HepG2 (cell line): Measurements from ENCODE around the gene CDC42BPG. TPM values are rescaled to one million over a fixed set of nuclear protein-coding genes. Genes with fewer than 3 reads are reported as not detected.
A peak's percentile ranks its signal among the peaks of the same experiment; 100 is the strongest.

ENCODE experiments used
- ATAC-seq: fragments of 200-7000 bp; cut with Tn5 transposase; 3 replicates; pipeline ENCODE4 v1.9.1; 2020; ENCODE audit warnings: mild to moderate bottlenecking, moderate library complexity
- BruUV-seq: library from RNA; stranded (reverse); fragments of 400-500 nt; replicated peaks from 2 replicates; lab custom pipeline; 2021; lab: Mats Ljungman, UMichigan
- CTCF ChIA-PET: fragments of 300-600 bp; formaldehyde crosslinking; extraction: SDS; loops from one replicate; lab custom pipeline; 2021; ENCODE audit warnings: low total read pairs, inconsistent platforms, low intra/inter-chr PET ratio; lab: Yijun Ruan, JAX
- POLR2A ChIA-PET: fragments of 350-600 bp; sonication (Branson Sonifier 250); formaldehyde crosslinking; loops from one replicate; lab custom pipeline; 2020; ENCODE audit warnings: antibody characterized with exemption, inconsistent platforms; lab: Yijun Ruan, JAX
- DNase-seq: peaks from one replicate; pipeline ENCODE4 v3.0.0-alpha.2; 2015; ENCODE audit warnings: low spot score
- FAIRE-seq: peaks from 3 replicates; lab custom pipeline; 2011; peaks lifted over from hg19 to GRCh38; lab: Jason Lieb, UNC
- H2AFZ ChIP-seq: one replicate; pipeline ENCODE4 v1.6.1; 2011; ENCODE audit warnings: low read length, inconsistent platforms
- H3K27ac ChIP-seq: fragments of 300-600 bp; 3 replicates; pipeline ENCODE4 v1.8.0; 2011; ENCODE audit warnings: mixed run types, mild to moderate bottlenecking, mixed read lengths, low read length, inconsistent platforms; ENCODE audit not compliant: insufficient read depth; ENCODE audit errors: extremely low read length
- H3K27me3 ChIP-seq, 2 experiments: fragments of 200-600 bp in 1 of 2; 2 replicates in 1 of 2; 3 replicates in 1 of 2; pipeline versions ENCODE4 v1.6.0 to v1.8.0; 2011; ENCODE audit warnings: low read length in 2 of 2, mild to moderate bottlenecking in 2 of 2, moderate library complexity in 2 of 2, inconsistent platforms in 1 of 2; ENCODE audit not compliant: insufficient read depth in 2 of 2, control insufficient read depth in 1 of 2
- H3K36me3 ChIP-seq, 2 experiments: fragments of 200-600 bp in 1 of 2; replicated peaks in 1 of 2; 2 replicates in 1 of 2; 3 replicates in 1 of 2; pipeline versions ENCODE4 v1.5.1 to v1.8.0; 2011; ENCODE audit warnings: low read length in 2 of 2, inconsistent platforms in 1 of 2; ENCODE audit not compliant: insufficient read depth in 2 of 2, control insufficient read depth in 1 of 2
- H3K4me1 ChIP-seq: 2 replicates; pipeline ENCODE4 v1.5.1; 2012; ENCODE audit warnings: low read length, inconsistent platforms; ENCODE audit not compliant: insufficient read depth
- H3K4me2 ChIP-seq: 2 replicates; pipeline ENCODE4 v1.6.0; 2011; ENCODE audit warnings: low read depth, low read length, inconsistent platforms
- H3K4me3 ChIP-seq, 3 experiments: fragments of 200-600 bp in 1 of 3; sonication (generic), shearing (Covaris generic) in 1 of 3; replicated peaks in 1 of 3; 2 replicates each; pipeline ENCODE4 v1.5.1; 2011 to 2016; ENCODE audit warnings: low read length in 3 of 3, inconsistent platforms in 2 of 3, low read depth in 2 of 3, mild to moderate bottlenecking in 2 of 3, control low read depth in 1 of 3, mixed read lengths in 1 of 3; ENCODE audit not compliant: insufficient read depth in 1 of 3
- H3K79me2 ChIP-seq: one replicate; pipeline ENCODE4 v1.6.1; 2011; ENCODE audit warnings: low read length, inconsistent platforms; ENCODE audit not compliant: insufficient read depth
- H3K9ac ChIP-seq: 2 replicates; pipeline ENCODE4 v1.6.0; 2011; ENCODE audit warnings: mild to moderate bottlenecking, low read depth, low read length, inconsistent platforms; ENCODE audit not compliant: insufficient read depth
- H3K9me3 ChIP-seq: 2 replicates; pipeline ENCODE4 v1.5.1; 2012; ENCODE audit warnings: mild to moderate bottlenecking, low read length
- H4K20me1 ChIP-seq: 2 replicates; pipeline ENCODE4 v1.6.0; 2011; ENCODE audit warnings: inconsistent platforms, mild to moderate bottlenecking, low read length, moderate library complexity; ENCODE audit not compliant: insufficient read depth
- AGO2 ChIP-seq: fragments of 200-400 bp; formaldehyde crosslinking; optimal IDR thresholded peaks from 2 replicates; pipeline ENCODE3; 2017; ENCODE audit warnings: mild to moderate bottlenecking, low read depth, low read length, moderate library complexity
- HMGXB4 ChIP-seq, 2 experiments: sonication (generic) in 1 of 2; formaldehyde crosslinking in 1 of 2; IDR thresholded peaks; 2 replicates each; pipeline versions ENCODE4 v1.4.0 to v1.6.1; 2018 to 2020; ENCODE audit warnings: missing genetic modification reagents in 2 of 2, borderline replicate concordance in 1 of 2, low read depth in 1 of 2, mild to moderate bottlenecking in 1 of 2, missing biosample characterization in 1 of 2
- KAT7 ChIP-seq: IDR thresholded peaks from 2 replicates; pipeline ENCODE4 v1.6.1; 2018; ENCODE audit warnings: borderline replicate concordance, missing compliant biosample characterization
- MED13 ChIP-seq: sonication (generic); formaldehyde crosslinking; IDR thresholded peaks from 2 replicates; pipeline ENCODE4 v1.5.0; 2020; ENCODE audit warnings: missing genetic modification reagents
- PHF8 ChIP-seq: sonication (generic); formaldehyde crosslinking; IDR thresholded peaks from 2 replicates; pipeline ENCODE4 v1.5.0; 2020; ENCODE audit warnings: missing genetic modification reagents
- RAD21 ChIP-seq: fragments of 450-650 bp; formaldehyde crosslinking; IDR thresholded peaks from 2 replicates; pipeline ENCODE4 v1.5.0; 2020; ENCODE audit warnings: mild to moderate bottlenecking
- RBFOX2 ChIP-seq: fragments of 200-400 bp; formaldehyde crosslinking; IDR thresholded peaks from 2 replicates; pipeline ENCODE4 v1.6.1; 2017; ENCODE audit warnings: low read depth, mild to moderate bottlenecking, low read length
- RBM39 ChIP-seq: fragments of 200-400 bp; formaldehyde crosslinking; IDR thresholded peaks from one replicate; pipeline ENCODE4 v1.6.1; 2018; ENCODE audit warnings: antibody characterized with exemption, mild to moderate bottlenecking, low read depth, low read length; ENCODE audit not compliant: poor library complexity, severe bottlenecking
- SUZ12 ChIP-seq: fragments of 150-350 bp; IDR thresholded peaks from 2 replicates; pipeline ENCODE4 v1.6.1; 2014; ENCODE audit warnings: low read depth, low read length
- TFDP1 ChIP-seq: IDR thresholded peaks from 2 replicates; pipeline ENCODE4 v1.6.1; 2016; ENCODE audit warnings: missing compliant biosample characterization, missing genetic modification reagents, borderline replicate concordance
- TMF1 ChIP-seq: sonication (generic); formaldehyde crosslinking; IDR thresholded peaks from 2 replicates; pipeline ENCODE4 v1.8.1; 2022; ENCODE audit warnings: low read depth, missing genetic modification reagents
- ZBTB37 ChIP-seq: sonication (generic); formaldehyde crosslinking; IDR thresholded peaks from 2 replicates; pipeline ENCODE4 v1.4.0; 2020; ENCODE audit warnings: mild to moderate bottlenecking, missing genetic modification reagents
- ZFP1 ChIP-seq: IDR thresholded peaks from 2 replicates; pipeline ENCODE4 v1.6.1; 2016
- ZNF160 ChIP-seq: sonication (generic); formaldehyde crosslinking; IDR thresholded peaks from 2 replicates; pipeline ENCODE4 v1.8.0; 2022; ENCODE audit warnings: mild to moderate bottlenecking, inconsistent platforms, missing genetic modification reagents
- ZNF564 ChIP-seq: sonication (generic); formaldehyde crosslinking; IDR thresholded peaks from 2 replicates; pipeline ENCODE4 v1.8.1; 2023; ENCODE audit warnings: mild to moderate bottlenecking, missing genetic modification reagents
- ZNF746 ChIP-seq: sonication (generic); formaldehyde crosslinking; IDR thresholded peaks from 2 replicates; pipeline ENCODE4 v1.8.0; 2022; ENCODE audit warnings: mild to moderate bottlenecking, missing genetic modification reagents
- ZNF770 ChIP-seq: sonication (generic); formaldehyde crosslinking; IDR thresholded peaks from 2 replicates; pipeline ENCODE4 v1.5.0; 2020; ENCODE audit warnings: mild to moderate bottlenecking, missing genetic modification reagents
- WGBS: methylation state at CpG from one replicate; pipeline ENCODE4 v1.1.6; 2017; ENCODE audit warnings: low lambda C conversion rate; 5-methylcytosine and 5-hydroxymethylcytosine counted together
- in situ Hi-C: cut with HindIII; loops from 2 replicates; pipeline ENCODE4 v1.10.0; 2017; ENCODE audit warnings: low pct_unique_long_range_greater_than_20kb; ENCODE audit not compliant: extremely low pct_ligation_motif_present
- intact Hi-C: fragments of 100-400 bp; cut with micrococcal nuclease; formaldehyde crosslinking; loops from one replicate; pipeline ENCODE4 v1.10.0; 2022; ENCODE audit not compliant: unreplicated experiment
- polyA plus RNA-seq, 8 experiments: library from polyadenylated mRNA; depleted of rRNA in 3 of 8; stranded (reverse) in 7 of 8; unstranded in 1 of 8; fragments of >200 nt; fragmentation: Illumina TruSeq in 4 of 8; extraction: Trizol in 4 of 8; gene quantifications; 2 replicates each; pipeline versions ENCODE4 v1.2.1 to v1.2.3, GENCODE V29; 2011 to 2016; ENCODE audit warnings: low read depth in 4 of 8, missing spikeins in 1 of 8, mixed read lengths in 1 of 8; ENCODE audit not compliant: insufficient read depth in 1 of 8
- total RNA-seq, 5 experiments: library from RNA; depleted of rRNA; stranded (reverse); fragments of >200 nt; fragmentation: Illumina TruSeq; extraction: Trizol; gene quantifications; 2 replicates each; pipeline ENCODE4 v1.2.3, GENCODE V29; 2016; ENCODE audit warnings: low read depth in 1 of 5

The CDC42BPG gene
- total and polyA plus RNA-seq, 2 of the 13 experiments (the other 11 are each of a cell fraction or from before 2014, with no cell fraction given): 0.55 to 1.4 TPM

- intact Hi-C loops (loop anchor here (2.0 kb wide), 1 partner anchor 25 kb away; the partner anchor contains the start of gene MAP4K2), in situ Hi-C loops (no loop called here)
- no TSS peak for BruUV-seq
- CTCF ChIA-PET: no interaction called here
- no peaks in the 10 kb centered on the region for H3K9me3 ChIP-seq
- H3K36me3 ChIP-seq: peaks cover 22 to 41% of the 10 kb centered on the region in 2 experiments
- peak overlapping the region; percentile 50 for H3K4me2 ChIP-seq
- H2AFZ ChIP-seq: no peak overlapping the region
- POLR2A ChIA-PET: interaction anchor here (0.8 to 2.0 kb wide), 22 partner anchors 8 to 644 kb away, joined by 3 to 24 read pairs (median 6); partner anchors contain the start of genes FAU, MAP4K2, MEN1 and MRPL49
- H3K9ac ChIP-seq: peak overlapping the region; percentile 97
- H4K20me1 ChIP-seq: peaks cover 44% of the 10 kb centered on the region
- peak overlapping the region; percentile 99 for H3K27ac ChIP-seq
- peaks cover 44% of the 10 kb centered on the region for H3K4me1 ChIP-seq
- H3K79me2 ChIP-seq: peaks cover 42% of the 10 kb centered on the region
- 1% methylated on average over 17 of the region's 28 CpGs for WGBS
- ATAC-seq: no peak
- no peaks in the 10 kb centered on the region; a peak in 1 of 5 replicates for H3K27me3 ChIP-seq
- no peak for DNase-seq
- peak overlapping the region; percentile 78 to 94 (median 94); a peak in 5 of 6 replicates for H3K4me3 ChIP-seq
- no peak for FAIRE-seq
- TF ChIP-seq PHF8 (CRISPR knock-in tag): peak; percentile 75
- 0 out of 2 replicates have a peak, but pooled peaks have one; percentile 23 for TF ChIP-seq MED13 (CRISPR knock-in tag)
- TF ChIP-seq ZFP1 (CRISPR knock-in tag): 0 out of 2 replicates have a peak, but pooled peaks have one; percentile 5
- TF ChIP-seq HMGXB4 (CRISPR knock-in tag; IDR thresholded peaks at IDR 0.05; ENCODE audit: borderline replicate concordance in 1 of 2, low read depth in 1 of 2): no peak
- 0 out of 2 replicates have a peak, but pooled peaks have one; percentile 30 for TF ChIP-seq TMF1 (CRISPR knock-in tag)
- TF ChIP-seq SUZ12: no peak
- TF ChIP-seq KAT7 (CRISPR knock-in tag): 0 out of 2 replicates have a peak, but pooled peaks have one; percentile 28
- TF ChIP-seq AGO2: peak; percentile 91
- TF ChIP-seq RBM39: peak; percentile 51
- 0 out of 2 replicates have a peak, but pooled peaks have one; percentile 44 for TF ChIP-seq ZNF746 (CRISPR knock-in tag)
- no peak for TF ChIP-seq ZBTB37 (CRISPR knock-in tag)
- TF ChIP-seq TFDP1 (CRISPR knock-in tag): no peak
- peak; percentile 92 for TF ChIP-seq RBFOX2
- 0 out of 2 replicates have a peak, but pooled peaks have one; percentile 42 for TF ChIP-seq ZNF160 (CRISPR knock-in tag)
- TF ChIP-seq RAD21 (CRISPR knock-in tag): peak; percentile 39; the same call in 1 of the 2 replicates
- peak; percentile 84; the same call in 1 of the 2 replicates for TF ChIP-seq ZNF564 (CRISPR knock-in tag)
- 0 out of 2 replicates have a peak, but pooled peaks have one; percentile 12 for TF ChIP-seq ZNF770
These were observed 66.3 kb downstream of the CDC42BPG start for GRCh38 chr11:64778223-64778472.
